GM13976 (cell line): ENCODE data around the gene TCN2.
"Not testable (repeated sequence)": the region's sequence is repeated elsewhere in the genome, so short reads cannot be mapped to it uniquely, and the experiment has no call there.

ENCODE experiments used
- DNase-seq: peaks from one replicate; pipeline ENCODE4 v3.0.0; 2012; ENCODE audit warnings: low spot score
- CTCF ChIP-seq: IDR thresholded peaks from 2 replicates; pipeline ENCODE4 v1.5.1; 2012; ENCODE audit warnings: borderline replicate concordance, mild to moderate bottlenecking; ENCODE audit not compliant: insufficient read depth; ENCODE audit errors: extremely low read depth, missing control alignments, control extremely low read depth
- in situ Hi-C: fragments of 300-500 bp; cut with MboI; formaldehyde crosslinking; loops from one replicate; pipeline ENCODE4 v1.12.0; 2022; ENCODE audit warnings: low sequenced_read_pairs, mixed read lengths, inconsistent platforms; ENCODE audit not compliant: unreplicated experiment

The TCN2 gene

GRCh38 chr22:30606455-30607299 lies at the start of gene TCN2:
Gene TCN2 (plus strand): TSS chr22:30607174. CDS start chr22:30607332, 158 bp downstream.
- TF ChIP-seq CTCF, result no peak
- DNase-seq, result peak; percentile 75
- in situ Hi-C loops, result no loop called here

- no peak for TF ChIP-seq CTCF
- in situ Hi-C loops, result no loop called here
- DNase-seq, result no peak
Measured at GRCh38 chr22:30557243-30557642, 49.7 kb upstream of the TCN2 start.

- TF ChIP-seq CTCF, result no peak
- no peak for DNase-seq
- in situ Hi-C loops, result no loop called here
Measured at GRCh38 chr22:30559889-30560288, 47.1 kb upstream of the TCN2 start.

GRCh38 chr22:30560643-30561202 lies 46.3 kb upstream of the TCN2 start:
- DNase-seq, in situ Hi-C loops: not testable (repeated sequence)

GRCh38 chr22:30561402-30562189 lies 45.4 kb upstream of the TCN2 start:
- no peak for DNase-seq
- TF ChIP-seq CTCF, result no peak
- in situ Hi-C loops, result no loop called here

GRCh38 chr22:30562366-30562765 lies 44.6 kb upstream of the TCN2 start:
- in situ Hi-C loops, result no loop called here
- no peak for TF ChIP-seq CTCF
- DNase-seq, result no peak
